ENCODE data around the gene PIP4P1. TPM values are rescaled to one million over a fixed set of nuclear protein-coding genes. Genes with fewer than 3 reads are reported as not detected.

The PIP4P1 gene
- total RNA-seq, 1 donor from 2014 or later, result 40.2 TPM

DNA sequence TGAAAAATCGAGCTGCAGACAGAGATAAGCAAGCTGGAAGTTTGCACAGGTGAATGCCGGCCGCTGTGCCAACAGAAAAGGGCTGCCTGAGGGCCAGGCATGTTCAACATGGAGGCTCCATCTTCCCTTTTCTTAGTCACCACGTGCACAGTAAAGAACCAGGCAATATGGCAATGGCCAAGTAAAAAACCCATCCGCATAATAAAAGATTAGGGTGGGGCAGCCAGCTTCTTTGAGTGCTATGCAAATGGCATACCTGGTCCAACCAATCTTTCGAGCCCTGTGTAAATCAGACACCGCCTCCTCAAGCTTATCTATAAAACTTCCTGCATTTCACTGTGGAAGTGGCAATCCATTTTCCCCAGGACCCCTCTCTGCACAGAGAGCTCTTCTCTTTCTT lies 24.7 kb upstream of the PIP4P1 start:
- ATAC-seq, result no peak
- TF ChIP-seq, protein P1, sequence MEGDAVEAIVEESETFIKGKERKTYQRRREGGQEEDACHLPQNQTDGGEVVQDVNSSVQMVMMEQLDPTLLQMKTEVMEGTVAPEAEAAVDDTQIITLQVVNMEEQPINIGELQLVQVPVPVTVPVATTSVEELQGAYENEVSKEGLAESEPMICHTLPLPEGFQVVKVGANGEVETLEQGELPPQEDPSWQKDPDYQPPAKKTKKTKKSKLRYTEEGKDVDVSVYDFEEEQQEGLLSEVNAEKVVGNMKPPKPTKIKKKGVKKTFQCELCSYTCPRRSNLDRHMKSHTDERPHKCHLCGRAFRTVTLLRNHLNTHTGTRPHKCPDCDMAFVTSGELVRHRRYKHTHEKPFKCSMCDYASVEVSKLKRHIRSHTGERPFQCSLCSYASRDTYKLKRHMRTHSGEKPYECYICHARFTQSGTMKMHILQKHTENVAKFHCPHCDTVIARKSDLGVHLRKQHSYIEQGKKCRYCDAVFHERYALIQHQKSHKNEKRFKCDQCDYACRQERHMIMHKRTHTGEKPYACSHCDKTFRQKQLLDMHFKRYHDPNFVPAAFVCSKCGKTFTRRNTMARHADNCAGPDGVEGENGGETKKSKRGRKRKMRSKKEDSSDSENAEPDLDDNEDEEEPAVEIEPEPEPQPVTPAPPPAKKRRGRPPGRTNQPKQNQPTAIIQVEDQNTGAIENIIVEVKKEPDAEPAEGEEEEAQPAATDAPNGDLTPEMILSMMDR (IDR thresholded peaks at IDR 0.05), result no peak
- Histone ChIP-seq H3K4me3 (no peak overlapping the region), H3K36me3 (no peaks in the 10 kb centered on the region), H3K27ac (no peak overlapping the region), H3K27me3 (no peaks in the 10 kb centered on the region), H3K9me3 (no peaks in the 10 kb centered on the region), H3K4me1 (peaks cover 2% of the 10 kb centered on the region)
- intact Hi-C loops (cut with DNase I), result no loop called here
- no peak for DNase-seq

DNA sequence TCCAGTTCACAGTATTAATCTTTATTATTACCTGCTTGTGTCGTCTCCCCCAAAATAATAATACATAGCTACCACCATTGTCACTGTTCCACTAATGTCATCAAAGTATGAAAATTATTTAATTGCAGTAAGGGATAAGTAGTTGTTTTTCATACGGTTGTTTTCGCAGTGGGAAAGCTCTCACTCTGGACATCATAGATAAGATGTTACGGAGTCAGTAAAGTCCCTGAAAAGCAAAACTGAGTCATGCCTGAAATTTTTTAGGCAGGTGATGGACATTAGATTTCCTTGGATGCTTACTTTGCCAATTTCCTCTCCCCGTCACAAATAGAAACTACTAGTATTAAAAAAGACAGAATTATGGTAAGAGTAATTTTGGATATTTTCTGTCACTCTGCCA lies 21.1 kb upstream of the PIP4P1 start:
- ATAC-seq, result no peak
- TF ChIP-seq, protein P1 (IDR thresholded peaks at IDR 0.05), result no peak
- Histone ChIP-seq H3K4me3 (no peak overlapping the region), H3K4me1 (peaks cover 12% of the 10 kb centered on the region), H3K27me3 (no peaks in the 10 kb centered on the region), H3K27ac (no peak overlapping the region), H3K36me3 (no peaks in the 10 kb centered on the region), H3K9me3 (no peaks in the 10 kb centered on the region)
- intact Hi-C loops (cut with DNase I), result no loop called here
- no peak for DNase-seq

DNA sequence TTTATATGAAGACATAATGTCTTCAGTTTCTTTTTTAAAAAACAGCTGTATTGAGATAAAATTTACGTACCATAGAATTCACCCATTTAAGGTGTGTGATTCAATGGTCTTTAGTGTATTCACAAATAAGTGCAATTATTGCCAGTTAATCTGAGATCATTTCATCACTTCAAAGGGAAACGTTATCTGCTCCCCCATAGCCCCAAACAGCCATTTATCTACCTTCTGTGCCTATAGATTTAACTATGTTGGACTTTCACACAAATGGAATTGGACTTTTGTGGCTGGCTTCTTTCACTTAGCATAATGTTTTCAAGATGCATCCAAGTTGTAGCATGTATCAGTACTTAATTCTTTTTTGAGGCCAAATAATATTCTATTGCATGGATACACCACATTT lies 17.7 kb upstream of the PIP4P1 start:
- DNase-seq, result no peak

DNA sequence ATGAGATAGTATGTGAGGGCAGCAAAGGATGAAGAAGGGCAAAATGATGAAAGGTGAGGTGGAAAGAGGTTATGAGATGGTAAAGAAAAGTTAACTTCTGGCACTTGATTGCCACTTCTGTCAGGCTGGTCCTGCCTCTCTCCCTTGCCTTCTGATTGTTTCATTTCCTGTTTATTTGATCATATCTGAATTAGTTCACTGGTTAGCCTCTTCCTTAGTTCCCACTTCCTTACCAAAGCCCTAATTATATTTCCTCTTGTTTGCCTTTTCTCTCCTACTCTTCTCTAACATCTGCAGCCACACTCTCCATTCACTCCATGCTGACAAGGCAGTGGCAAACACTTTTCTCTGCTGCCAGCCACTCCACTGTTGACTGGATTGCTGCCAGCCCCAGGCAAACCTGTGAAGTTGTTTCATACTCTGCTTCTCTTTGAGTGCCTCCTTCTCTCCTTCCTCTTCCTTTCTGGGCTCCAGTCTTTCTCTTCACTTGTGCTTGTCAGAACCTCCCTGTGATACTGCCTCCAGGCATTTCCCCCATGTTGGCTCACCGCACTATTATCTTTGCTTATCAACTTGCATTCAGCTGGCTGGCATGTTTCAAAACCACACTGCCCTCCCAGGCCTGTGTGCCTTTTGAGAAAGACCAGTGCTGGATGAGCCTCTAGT lies 16.1 kb upstream of the PIP4P1 start:
- H3K27ac ChIP-seq, result peak overlapping the region; percentile 80
- peak; percentile 81 for ATAC-seq
- intact Hi-C loops (cut with DNase I), result no loop called here
- TF ChIP-seq, protein P1 (IDR thresholded peaks at IDR 0.05), result no peak
- peaks cover 44% of the 10 kb centered on the region for H3K36me3 ChIP-seq
- H3K9me3 ChIP-seq, result no peaks in the 10 kb centered on the region
- H3K27me3 ChIP-seq, result no peaks in the 10 kb centered on the region
- H3K4me3 ChIP-seq, result peak overlapping the region; percentile 4
- peak; percentile 81 for DNase-seq
- H3K4me1 ChIP-seq, result peaks cover 20% of the 10 kb centered on the region

More for the DNA sequence above, 17.7 kb upstream of the PIP4P1 start:
- Histone ChIP-seq H3K27me3 (no peaks in the 10 kb centered on the region), H3K27ac (peak overlapping the region; percentile 80), H3K36me3 (peaks cover 30% of the 10 kb centered on the region), H3K9me3 (no peaks in the 10 kb centered on the region), H3K4me3 (no peak overlapping the region), H3K4me1 (peaks cover 20% of the 10 kb centered on the region)
- intact Hi-C loops (cut with DNase I), result no loop called here
- ATAC-seq, result no peak
- TF ChIP-seq, protein P1 (IDR thresholded peaks at IDR 0.05), result no peak

DNA sequence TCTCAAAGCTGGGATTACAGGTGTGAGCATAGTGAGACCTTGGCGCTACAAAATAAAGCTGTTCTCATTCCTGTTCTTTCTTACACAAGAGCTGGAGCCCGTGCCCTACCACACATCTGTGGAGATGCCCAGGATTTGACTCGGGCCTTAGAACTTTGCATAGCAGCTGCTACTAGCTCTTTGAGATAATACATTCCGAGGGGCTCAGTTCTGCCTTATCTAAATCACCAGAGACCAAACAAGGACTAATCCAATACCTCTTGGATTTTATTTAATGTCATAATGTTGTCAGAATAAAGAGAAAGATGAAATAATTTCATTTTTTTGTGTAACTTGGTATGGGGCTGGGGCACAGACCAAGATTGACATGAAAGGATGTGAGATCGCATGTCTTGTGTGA lies 15.5 kb upstream of the PIP4P1 start:
- H3K4me3 ChIP-seq, result no peak overlapping the region
- no peaks in the 10 kb centered on the region for H3K27me3 ChIP-seq
- peak overlapping the region; percentile 80 for H3K27ac ChIP-seq
- intact Hi-C loops (cut with DNase I), result no loop called here
- TF ChIP-seq, protein P1 (IDR thresholded peaks at IDR 0.05), result no peak
- DNase-seq, result no peak
- ATAC-seq, result no peak
- H3K36me3 ChIP-seq, result peaks cover 50% of the 10 kb centered on the region
- H3K4me1 ChIP-seq, result peaks cover 23% of the 10 kb centered on the region
- no peaks in the 10 kb centered on the region for H3K9me3 ChIP-seq
